GM12878 (cell line): ENCODE results near the gene CCT8L2. TPM values are rescaled to one million over a fixed set of nuclear protein-coding genes. Genes with fewer than 3 reads are reported as not detected.
"Not testable (repeated sequence)": the region's sequence is repeated elsewhere in the genome, so short reads cannot be mapped to it uniquely, and the experiment has no call there.

Experiments
- ATAC-seq: fragments of 200-7000 bp; cut with Tn5 transposase; 3 replicates; pipeline ENCODE4 v1.9.1; 2020; ENCODE audit warnings: mild to moderate bottlenecking, moderate library complexity
- BruUV-seq: library from RNA; stranded (reverse); fragments of 400-500 nt; replicated peaks from 2 replicates; lab custom pipeline; 2021; lab: Mats Ljungman, UMichigan
- CTCF ChIA-PET: fragments of 300-600 bp; sonication (Branson Sonifier 250); formaldehyde crosslinking; extraction: SDS; loops from one replicate; lab custom pipeline; 2021; ENCODE audit warnings: inconsistent platforms; lab: Yijun Ruan, JAX
- POLR2A ChIA-PET: fragments of 350-600 bp; formaldehyde crosslinking; extraction: SDS; loops from one replicate; lab custom pipeline; 2021; ENCODE audit warnings: inconsistent platforms; lab: Charles Lee
- RAD21 ChIA-PET: fragments of 300-600 bp; sonication (Branson Sonifier 250); formaldehyde crosslinking; loops from one replicate; lab custom pipeline; 2023; ENCODE audit warnings: antibody characterized with exemption; ENCODE audit not compliant: unreplicated experiment; lab: Charles Lee
- SMC1A ChIA-PET: fragments of 300-600 bp; sonication (Branson Sonifier 250); formaldehyde crosslinking; loops from one replicate; lab custom pipeline; 2023; ENCODE audit not compliant: unreplicated experiment, uncharacterized antibody; lab: Charles Lee
- DNase-seq: peaks from one replicate; pipeline ENCODE4 v3.0.0-alpha.2; 2011; ENCODE audit warnings: low read depth, low spot score
- FAIRE-seq: peaks from 3 replicates; lab custom pipeline; 2011; peaks lifted over from hg19 to GRCh38; lab: Jason Lieb, UNC
- H2AFZ ChIP-seq: 2 replicates; pipeline ENCODE4 v1.6.0; 2011; ENCODE audit warnings: low read depth, low read length, control low read depth; ENCODE audit not compliant: control insufficient read depth
- H3K27ac ChIP-seq: 2 replicates; pipeline ENCODE4 v1.5.1; 2011; ENCODE audit warnings: control low read depth; ENCODE audit not compliant: control insufficient read depth, insufficient read depth
- H3K27me3 ChIP-seq, 2 experiments: replicated peaks in 1 of 2; 2 replicates each; pipeline versions ENCODE4 v1.6.0 to v1.6.1; 2011; ENCODE audit warnings: low read length in 1 of 2; ENCODE audit not compliant: control insufficient read depth in 2 of 2, insufficient read depth in 2 of 2
- H3K36me3 ChIP-seq, 2 experiments: 2 replicates each; pipeline ENCODE4 v1.5.1; 2011; ENCODE audit warnings: low read length in 1 of 2; ENCODE audit not compliant: control insufficient read depth in 2 of 2, insufficient read depth in 2 of 2
- H3K4me1 ChIP-seq: 2 replicates; pipeline ENCODE4 v1.6.1; 2011; ENCODE audit warnings: mild to moderate bottlenecking, low read length, moderate library complexity, mixed read lengths; ENCODE audit not compliant: control insufficient read depth, insufficient read depth
- H3K4me2 ChIP-seq: 2 replicates; pipeline ENCODE4 v1.6.0; 2011; ENCODE audit warnings: control low read depth; ENCODE audit not compliant: control insufficient read depth, insufficient read depth
- H3K4me3 ChIP-seq: fragments of 200-600 bp; sonication (generic); 2 replicates; pipeline ENCODE4 v1.5.1; 2016
- H3K79me2 ChIP-seq: 2 replicates; pipeline ENCODE4 v1.6.0; 2011; ENCODE audit warnings: low read length; ENCODE audit not compliant: control insufficient read depth, insufficient read depth
- H3K9ac ChIP-seq: 2 replicates; pipeline ENCODE4 v1.8.0; 2011; ENCODE audit warnings: low read length, control low read depth, mixed read lengths; ENCODE audit not compliant: control insufficient read depth, insufficient read depth
- H3K9me3 ChIP-seq: replicated peaks from 3 replicates; pipeline ENCODE4 v1.5.1; 2011; ENCODE audit warnings: mild to moderate bottlenecking, low read length; ENCODE audit not compliant: control insufficient read depth, insufficient read depth
- H4K20me1 ChIP-seq: 2 replicates; pipeline ENCODE4 v1.6.0; 2011; ENCODE audit not compliant: control insufficient read depth, insufficient read depth
- BACH1 ChIP-seq: fragments of 450-650 bp; IDR thresholded peaks from 2 replicates; pipeline ENCODE4 v1.6.1; 2017; ENCODE audit warnings: mild to moderate bottlenecking, borderline replicate concordance
- MYB ChIP-seq: fragments of 150-350 bp; IDR thresholded peaks from 2 replicates; pipeline ENCODE4 v1.6.1; 2014; ENCODE audit warnings: mild to moderate bottlenecking, low read depth, low read length, borderline replicate concordance
- ZNF592 ChIP-seq: fragments of 450-650 bp; IDR thresholded peaks from 2 replicates; pipeline ENCODE4 v1.6.1; 2017; ENCODE audit warnings: mild to moderate bottlenecking, moderate library complexity
- ZNF687 ChIP-seq: fragments of 450-650 bp; IDR thresholded peaks from 2 replicates; pipeline ENCODE4 v1.6.1; 2017; ENCODE audit warnings: mild to moderate bottlenecking, moderate library complexity
- WGBS: methylation state at CpG from one replicate; pipeline ENCODE4 v1.1.6; 2016; ENCODE audit warnings: low lambda C conversion rate; ENCODE audit not compliant: insufficient replicate concordance, insufficient coverage; ENCODE audit errors: missing lambda C conversion rate; 5-methylcytosine and 5-hydroxymethylcytosine counted together
- in situ Hi-C: fragments of 300-500 bp; cut with MboI; formaldehyde crosslinking; loops from 9 replicates; pipeline ENCODE4 v1.14.3; 2018; ENCODE audit warnings: mixed read lengths
- intact Hi-C: fragments of 100-400 bp; cut with micrococcal nuclease; formaldehyde crosslinking; loops from one replicate; pipeline ENCODE4 v1.14.2; 2022; ENCODE audit not compliant: unreplicated experiment
- polyA plus RNA-seq, 11 experiments: library from polyadenylated mRNA; depleted of rRNA in 4 of 11; unstranded in 6 of 11; stranded (reverse) in 5 of 11; fragments of >200 nt; fragmentation: Nextera tagmentation in 4 of 11; fragmentation: Illumina TruSeq in 1 of 11; extraction: Ambion mirVana in 4 of 11; extraction: Trizol in 1 of 11; gene quantifications; 1 replicate in 1 of 11; 2 replicates in 10 of 11; pipeline versions ENCODE4 v1.2.1 to v1.2.3, GENCODE V29; 2011 to 2016; ENCODE audit warnings: inconsistent platforms in 2 of 11, missing spikeins in 2 of 11, low read depth in 1 of 11
- total RNA-seq, 4 experiments: library from RNA; depleted of rRNA in 3 of 4; stranded (reverse); fragments of >200 nt in 3 of 4; fragmentation: Illumina TruSeq in 1 of 4; extraction: Trizol in 1 of 4; gene quantifications; 2 replicates each; pipeline versions ENCODE4 v1.2.1 to v1.2.3, GENCODE V29; 2013 to 2021

Gene CCT8L2
- total and polyA plus RNA-seq, 10 of the 15 experiments (the other 5 are each of a cell fraction or from before 2014, with no cell fraction given), result not detected

- TF ChIP-seq BACH1, result no peak
- no peak for TF ChIP-seq ZNF592
- no peak for TF ChIP-seq MYB
- TF ChIP-seq ZNF687, result no peak
These were observed 1.4 kb upstream of the CCT8L2 start (continued) for GRCh38 chr22:16594026-16594425.

DNA sequence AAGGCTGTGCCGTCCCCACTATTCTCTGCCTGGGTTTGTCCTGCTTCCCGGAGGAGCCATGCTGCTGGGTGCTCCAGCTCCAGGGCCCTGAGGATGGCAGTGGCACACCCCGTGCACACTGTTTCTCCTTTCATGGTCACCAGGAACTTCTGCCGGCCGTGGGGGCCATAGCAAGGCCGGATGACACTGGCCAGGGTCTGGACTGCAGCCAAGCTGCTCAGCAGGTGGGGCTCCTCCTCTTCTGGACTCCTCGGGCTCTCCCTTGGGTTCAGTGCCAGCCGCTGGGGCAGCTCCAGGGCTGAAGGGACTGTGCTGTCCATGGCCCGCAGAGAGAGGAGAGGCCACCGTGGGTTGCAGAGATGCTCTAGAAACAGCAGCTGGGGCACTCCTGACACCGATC is 379 bp downstream of the CCT8L2 start:
- intact Hi-C loops, in situ Hi-C loops, H3K36me3 ChIP-seq, POLR2A ChIA-PET, ATAC-seq, SMC1A ChIA-PET, H3K4me3 ChIP-seq, DNase-seq, H3K9me3 ChIP-seq, CTCF ChIA-PET, BruUV-seq, H3K4me2 ChIP-seq, H3K79me2 ChIP-seq, H3K27ac ChIP-seq, H3K4me1 ChIP-seq, H3K27me3 ChIP-seq, FAIRE-seq, H3K9ac ChIP-seq, H2AFZ ChIP-seq, RAD21 ChIA-PET, H4K20me1 ChIP-seq: not testable (repeated sequence)
- 32% methylated on average over 11 of the region's 11 CpGs for WGBS

DNA sequence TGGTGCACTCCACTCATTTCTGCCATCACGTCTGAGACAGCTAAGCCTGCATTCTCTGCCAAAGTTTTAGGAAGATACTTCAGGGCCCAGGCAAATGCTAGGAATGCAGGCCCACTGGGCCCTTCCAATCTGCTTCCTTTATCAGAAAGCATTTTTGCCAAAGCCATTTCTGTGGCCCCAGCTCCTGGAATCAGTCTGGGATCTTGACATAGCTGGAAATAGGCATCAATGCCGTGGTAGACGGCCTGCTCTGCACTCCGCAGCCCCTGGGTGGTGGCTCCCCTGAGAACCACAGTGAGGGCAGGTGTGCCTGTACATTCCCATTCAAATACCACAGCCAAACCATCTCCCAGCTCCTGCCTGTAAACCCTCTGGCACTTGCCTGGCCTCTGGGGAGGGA is 1.5 kb downstream of the CCT8L2 start:
- H4K20me1 ChIP-seq, POLR2A ChIA-PET, FAIRE-seq, H3K4me2 ChIP-seq, H3K9me3 ChIP-seq, intact Hi-C loops, H3K27me3 ChIP-seq, SMC1A ChIA-PET, H3K4me3 ChIP-seq, H3K36me3 ChIP-seq, CTCF ChIA-PET, BruUV-seq, in situ Hi-C loops, H2AFZ ChIP-seq, H3K79me2 ChIP-seq, H3K4me1 ChIP-seq, H3K9ac ChIP-seq, DNase-seq, H3K27ac ChIP-seq, RAD21 ChIA-PET, ATAC-seq: not testable (repeated sequence)
- WGBS, result 45% methylated on average over 4 of the region's 4 CpGs
